Measurements from ENCODE around the gene KRTAP10-1.
"Not testable (repeated sequence)": the region's sequence is repeated elsewhere in the genome, so short reads cannot be mapped to it uniquely, and the experiment has no call there.

The KRTAP10-1 gene

DNA sequence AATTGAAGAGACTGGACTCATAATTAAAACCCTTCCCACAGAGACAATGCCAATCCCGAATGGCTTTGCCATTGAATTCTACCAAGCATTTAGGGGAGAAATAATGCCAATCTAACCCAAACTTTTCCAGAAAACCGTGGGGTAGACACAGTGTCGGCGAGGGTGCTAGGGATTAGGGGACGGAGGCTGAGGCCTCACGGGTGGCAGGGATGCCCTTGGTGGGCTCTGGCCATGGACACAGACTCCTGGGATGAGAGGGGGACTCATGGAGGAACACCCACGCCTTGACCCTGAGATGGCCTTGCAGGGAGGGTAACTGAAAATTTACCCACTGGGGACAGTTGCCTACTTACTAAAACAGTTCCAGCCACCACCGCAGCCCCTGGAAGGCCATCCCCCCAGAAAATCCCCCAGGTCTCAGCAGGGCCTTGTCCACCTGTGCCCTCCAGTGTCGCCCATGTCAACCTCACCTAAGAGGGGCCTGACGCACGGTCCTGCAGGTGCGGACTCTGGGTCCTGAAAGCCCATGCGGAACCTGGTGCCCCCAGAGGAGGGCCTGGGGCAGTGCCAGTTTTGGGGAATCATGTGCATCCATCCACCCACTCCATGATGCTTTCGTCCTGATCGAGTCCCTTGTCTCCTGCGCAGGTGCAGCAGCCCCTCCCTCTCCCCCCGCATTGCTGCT is 38.5 kb upstream of the KRTAP10-1 start:
- Histone ChIP-seq H3K36me3 (ENCODE audit: insufficient read depth, low read length) (no peaks in the 10 kb centered on the region), H3K9ac (ENCODE audit: low read depth, low read length) (no peak overlapping the region), H3K4me3 (ENCODE audit: low read length) (no peak overlapping the region), H3K9me3 (ENCODE audit: insufficient read depth, low read depth, low read length) (peaks cover 11% of the 10 kb centered on the region; the same call in 1 of the 2 replicates), H3K4me1 (ENCODE audit: insufficient read depth, low read length) (peaks cover 4% of the 10 kb centered on the region; the same call in 1 of the 2 replicates), H3K27me3 (ENCODE audit: insufficient read depth, low read length) (no peaks in the 10 kb centered on the region), H3K27ac (ENCODE audit: low read depth, low read length) (no peak overlapping the region)
- WGBS = 96% methylated on average over 17 of the region's 17 CpGs

DNA sequence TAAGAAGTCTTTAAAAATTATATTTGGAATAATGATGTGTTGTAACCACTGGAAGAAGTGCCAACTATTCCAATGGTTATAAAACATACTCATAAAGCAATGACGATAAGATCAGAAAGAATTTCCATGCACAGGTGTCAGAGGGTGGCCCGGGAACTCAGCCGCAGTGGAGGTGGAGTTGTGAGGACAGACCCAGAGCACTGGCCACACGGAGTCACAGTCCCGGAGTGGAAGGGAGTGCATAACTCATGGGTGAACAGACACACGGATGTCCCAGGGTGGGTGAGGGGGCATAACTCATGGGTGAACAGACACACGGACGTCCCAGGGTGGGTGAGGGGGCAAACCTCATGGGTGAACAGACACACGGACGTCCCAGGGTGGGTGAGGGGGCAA is 36.0 kb upstream of the KRTAP10-1 start:
- Histone ChIP-seq H3K4me3 (ENCODE audit: low read length) (no peak overlapping the region), H3K9me3 (ENCODE audit: insufficient read depth, low read depth, low read length) (peaks cover 6% of the 10 kb centered on the region; the same call in 1 of the 2 replicates), H3K9ac (ENCODE audit: low read depth, low read length) (no peak overlapping the region), H3K4me1 (ENCODE audit: insufficient read depth, low read length) (no peaks in the 10 kb centered on the region), H3K27ac (ENCODE audit: low read depth, low read length) (no peak overlapping the region), H3K27me3 (ENCODE audit: insufficient read depth, low read length) (no peaks in the 10 kb centered on the region), H3K36me3 (ENCODE audit: insufficient read depth, low read length) (no peaks in the 10 kb centered on the region)
- WGBS = 98% methylated on average over 8 of the region's 10 CpGs

- WGBS = 93% methylated on average over 20 of the region's 20 CpGs
- no peaks in the 10 kb centered on the region for H3K27me3 ChIP-seq (ENCODE audit: insufficient read depth, low read length)
- no peak overlapping the region for H3K27ac ChIP-seq (ENCODE audit: low read depth, low read length)
- H3K9me3 ChIP-seq (ENCODE audit: insufficient read depth, low read depth, low read length) = peaks cover 9% of the 10 kb centered on the region; the same call in 1 of the 2 replicates
- H3K9ac ChIP-seq (ENCODE audit: low read depth, low read length) = no peak overlapping the region
- H3K4me3 ChIP-seq (ENCODE audit: low read length) = no peak overlapping the region
- H3K36me3 ChIP-seq (ENCODE audit: insufficient read depth, low read length) = no peaks in the 10 kb centered on the region
- H3K4me1 ChIP-seq (ENCODE audit: insufficient read depth, low read length) = no peaks in the 10 kb centered on the region
Measured at GRCh38 chr21:44575307-44576024, 35.5 kb upstream of the KRTAP10-1 start.

GRCh38 chr21:44574457-44575306 is 34.7 kb upstream of the KRTAP10-1 start:
- WGBS = 64% methylated on average over 21 of the region's 21 CpGs
- Histone ChIP-seq H3K36me3 (ENCODE audit: insufficient read depth, low read length) (no peaks in the 10 kb centered on the region), H3K4me3 (ENCODE audit: low read length) (no peak overlapping the region), H3K27ac (ENCODE audit: low read depth, low read length) (no peak overlapping the region), H3K9me3 (ENCODE audit: insufficient read depth, low read depth, low read length) (peaks cover 9% of the 10 kb centered on the region; the same call in 1 of the 2 replicates), H3K27me3 (ENCODE audit: insufficient read depth, low read length) (no peaks in the 10 kb centered on the region), H3K9ac (ENCODE audit: low read depth, low read length) (no peak overlapping the region), H3K4me1 (ENCODE audit: insufficient read depth, low read length) (no peaks in the 10 kb centered on the region)

DNA sequence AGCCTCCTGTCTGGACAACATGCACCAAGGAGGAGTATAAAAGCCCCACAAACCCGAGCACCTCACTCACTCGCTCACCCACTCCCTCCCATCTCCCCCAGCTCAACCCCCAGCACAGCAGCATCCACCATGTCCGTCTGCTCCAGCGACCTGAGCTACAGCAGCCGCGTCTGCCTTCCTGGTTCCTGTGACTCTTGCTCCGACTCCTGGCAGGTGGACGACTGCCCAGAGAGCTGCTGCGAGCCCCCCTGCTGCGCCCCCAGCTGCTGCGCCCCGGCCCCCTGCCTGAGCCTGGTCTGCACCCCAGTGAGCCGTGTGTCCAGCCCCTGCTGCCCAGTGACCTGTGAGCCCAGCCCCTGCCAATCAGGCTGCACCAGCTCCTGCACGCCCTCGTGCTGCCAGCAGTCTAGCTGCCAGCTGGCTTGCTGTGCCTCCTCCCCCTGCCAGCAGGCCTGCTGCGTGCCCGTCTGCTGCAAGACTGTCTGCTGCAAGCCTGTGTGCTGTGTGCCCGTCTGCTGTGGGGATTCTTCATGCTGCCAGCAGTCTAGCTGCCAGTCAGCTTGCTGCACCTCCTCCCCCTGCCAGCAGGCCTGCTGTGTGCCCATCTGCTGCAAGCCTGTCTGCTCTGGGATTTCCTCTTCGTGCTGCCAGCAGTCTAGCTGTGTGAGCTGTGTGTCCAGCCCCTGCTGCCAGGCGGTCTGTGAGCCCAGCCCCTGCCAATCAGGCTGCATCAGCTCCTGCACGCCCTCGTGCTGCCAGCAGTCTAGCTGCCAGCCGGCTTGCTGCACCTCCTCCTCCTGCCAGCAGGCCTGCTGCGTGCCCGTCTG is 33.8 kb upstream of the KRTAP10-1 start, which contains the start of gene KRTAP10-4:
Gene KRTAP10-4 (plus strand): TSS at position 100 of the 827 bp plus-strand sequence. CDS start 30 bp downstream, at position 130.
- not testable (repeated sequence) for H3K4me1 ChIP-seq (ENCODE audit: insufficient read depth, low read length); H3K9me3 ChIP-seq (ENCODE audit: insufficient read depth, low read depth, low read length); H3K36me3 ChIP-seq (ENCODE audit: insufficient read depth, low read length); H3K4me3 ChIP-seq (ENCODE audit: low read length); H3K27me3 ChIP-seq (ENCODE audit: insufficient read depth, low read length); H3K27ac ChIP-seq (ENCODE audit: low read depth, low read length); H3K9ac ChIP-seq (ENCODE audit: low read depth, low read length)
- WGBS = 86% methylated on average over 22 of the region's 25 CpGs

- Histone ChIP-seq H3K27me3 (ENCODE audit: insufficient read depth, low read length) (no peaks in the 10 kb centered on the region), H3K27ac (ENCODE audit: low read depth, low read length) (no peak overlapping the region), H3K4me3 (ENCODE audit: low read length) (no peak overlapping the region), H3K36me3 (ENCODE audit: insufficient read depth, low read length) (no peaks in the 10 kb centered on the region), H3K9me3 (ENCODE audit: insufficient read depth, low read depth, low read length) (peaks cover 9% of the 10 kb centered on the region; the same call in 1 of the 2 replicates), H3K9ac (ENCODE audit: low read depth, low read length) (no peak overlapping the region), H3K4me1 (ENCODE audit: insufficient read depth, low read length) (no peaks in the 10 kb centered on the region)
- 91% methylated on average over 15 of the region's 15 CpGs for WGBS
Measured at GRCh38 chr21:44572959-44573583, 33.1 kb upstream of the KRTAP10-1 start.

DNA sequence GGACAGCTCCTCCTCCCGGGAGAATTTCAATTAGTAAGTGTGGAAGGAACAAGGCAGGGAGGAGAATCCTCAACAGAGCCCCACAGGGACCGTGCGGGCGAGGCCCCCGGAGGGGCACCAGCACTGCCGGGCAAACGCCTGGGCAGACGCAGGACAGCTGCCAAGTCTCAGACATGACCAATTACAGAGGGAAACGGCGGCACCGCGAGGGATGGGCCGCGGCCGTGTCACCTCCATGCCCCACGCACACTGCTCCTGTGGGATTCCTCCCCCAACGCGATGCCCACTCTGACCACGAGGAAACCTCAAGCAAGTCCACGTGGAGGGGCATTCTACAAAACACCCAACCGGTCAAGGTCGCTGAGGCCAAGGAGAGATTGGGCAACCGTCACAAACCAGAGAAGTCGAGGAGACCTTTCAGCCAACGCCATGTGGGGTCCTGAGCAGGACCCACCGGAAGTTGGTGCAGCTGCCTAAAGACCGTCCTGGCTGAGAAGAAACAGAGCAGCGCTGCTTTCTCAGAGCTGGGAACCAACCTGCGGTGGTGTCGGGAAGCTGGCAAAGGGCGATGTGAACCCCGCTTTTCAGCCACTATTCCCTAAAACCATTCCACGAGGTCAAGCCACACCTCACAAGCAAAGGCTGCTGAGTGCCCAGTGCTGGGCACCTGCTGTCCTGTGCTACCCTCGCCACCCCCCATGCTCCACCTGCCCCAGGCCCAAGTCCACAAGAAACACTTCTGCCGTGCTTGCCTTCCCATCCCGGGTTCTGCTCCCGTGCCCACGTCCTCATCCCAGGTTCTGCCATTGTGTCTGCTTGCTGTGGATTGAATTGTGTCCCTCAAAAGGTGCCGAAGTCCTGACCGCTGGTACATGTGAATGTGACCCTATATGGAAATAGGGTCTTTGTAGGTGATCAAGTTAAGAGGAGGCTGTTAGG is 32.1 kb upstream of the KRTAP10-1 start:
- Histone ChIP-seq H3K4me1 (ENCODE audit: insufficient read depth, low read length) (no peaks in the 10 kb centered on the region), H3K36me3 (ENCODE audit: insufficient read depth, low read length) (no peaks in the 10 kb centered on the region), H3K9ac (ENCODE audit: low read depth, low read length) (no peak overlapping the region), H3K9me3 (ENCODE audit: insufficient read depth, low read depth, low read length) (peaks cover 4% of the 10 kb centered on the region; the same call in 1 of the 2 replicates), H3K27me3 (ENCODE audit: insufficient read depth, low read length) (no peaks in the 10 kb centered on the region), H3K27ac (ENCODE audit: low read depth, low read length) (no peak overlapping the region), H3K4me3 (ENCODE audit: low read length) (no peak overlapping the region)
- whole genome bisulfite sequencing = 93% methylated on average over 40 of the region's 40 CpGs

DNA sequence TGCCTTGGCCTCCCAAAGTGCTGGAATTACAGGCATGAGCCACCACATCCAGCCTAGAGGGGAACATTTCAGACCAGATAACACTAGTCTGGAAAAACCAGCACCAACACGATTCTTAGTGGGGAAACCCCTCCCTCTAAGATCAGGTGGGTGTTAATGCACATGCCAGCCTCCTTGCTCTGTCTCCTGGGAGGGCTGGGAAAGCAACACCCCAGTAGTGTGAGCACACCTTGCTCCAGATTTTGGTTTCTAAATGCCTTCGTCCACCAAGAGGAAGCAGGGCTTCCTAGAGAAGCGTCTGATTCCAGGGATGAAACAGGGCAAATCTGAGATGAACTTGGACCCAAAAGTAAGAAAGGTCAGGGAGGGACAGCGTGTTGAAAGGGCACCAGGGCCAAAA is 31.3 kb upstream of the KRTAP10-1 start:
- H3K27ac ChIP-seq (ENCODE audit: low read depth, low read length) = no peak overlapping the region
- H3K9me3 ChIP-seq (ENCODE audit: insufficient read depth, low read depth, low read length) = peaks cover 4% of the 10 kb centered on the region; the same call in 1 of the 2 replicates
- H3K4me1 ChIP-seq (ENCODE audit: insufficient read depth, low read length) = no peaks in the 10 kb centered on the region
- H3K9ac ChIP-seq (ENCODE audit: low read depth, low read length) = no peak overlapping the region
- H3K4me3 ChIP-seq (ENCODE audit: low read length) = no peak overlapping the region
- H3K27me3 ChIP-seq (ENCODE audit: insufficient read depth, low read length) = no peaks in the 10 kb centered on the region
- 69% methylated on average over 4 of the region's 4 CpGs for WGBS
- no peaks in the 10 kb centered on the region for H3K36me3 ChIP-seq (ENCODE audit: insufficient read depth, low read length)

GRCh38 chr21:44569861-44570517 is 30.0 kb upstream of the KRTAP10-1 start:
- H3K9ac ChIP-seq (ENCODE audit: low read depth, low read length) = no peak overlapping the region
- no peaks in the 10 kb centered on the region for H3K36me3 ChIP-seq (ENCODE audit: insufficient read depth, low read length)
- H3K27ac ChIP-seq (ENCODE audit: low read depth, low read length) = no peak overlapping the region
- peaks cover 4% of the 10 kb centered on the region; the same call in 1 of the 2 replicates for H3K9me3 ChIP-seq (ENCODE audit: insufficient read depth, low read depth, low read length)
- no peaks in the 10 kb centered on the region for H3K27me3 ChIP-seq (ENCODE audit: insufficient read depth, low read length)
- H3K4me3 ChIP-seq (ENCODE audit: low read length) = no peak overlapping the region
- H3K4me1 ChIP-seq (ENCODE audit: insufficient read depth, low read length) = no peaks in the 10 kb centered on the region
- WGBS = 90% methylated on average over 12 of the region's 12 CpGs

Measured in HUES64 (cell line).